ENCODE measurements around the gene TMEM114. TPM values are rescaled to one million over a fixed set of nuclear protein-coding genes. Genes with fewer than 3 reads are reported as not detected.
A peak's percentile ranks its signal among the peaks of the same experiment; 100 is the strongest.

The TMEM114 gene
- polyA plus RNA-seq, 1 donor (not counting 4 experiments of a cell fraction or from before 2014, with no cell fraction given) = not detected

- DNase-seq (ENCODE audit: low read depth, low spot score) (no peak), FAIRE-seq (no peak)
- Histone ChIP-seq H3K36me3 (ENCODE audit: control insufficient read depth in 2 of 2, extremely low read depth in 1 of 2, insufficient read depth in 2 of 2, low read length in 2 of 2) (no peaks in the 10 kb centered on the region), H4K20me1 (ENCODE audit: control insufficient read depth, extremely low read depth, insufficient read depth, low read length) (no peaks in the 10 kb centered on the region), H3K79me2 (ENCODE audit: control insufficient read depth, insufficient read depth, low read length) (no peaks in the 10 kb centered on the region), H2AFZ (ENCODE audit: control insufficient read depth, low read length) (no peak overlapping the region), H3K9ac (ENCODE audit: control insufficient read depth, extremely low read depth, insufficient read depth, low read length) (no peak overlapping the region), H3K4me3 (ENCODE audit: control insufficient read depth in 2 of 3, extremely low read depth in 1 of 3, insufficient read depth in 2 of 3, low read depth in 1 of 3, low read length in 3 of 3) (no peak overlapping the region), H3K9me3 (ENCODE audit: control insufficient read depth, low read depth, low read length) (peaks cover 3% of the 10 kb centered on the region), H3K4me2 (ENCODE audit: control insufficient read depth, extremely low read depth, insufficient read depth, low read depth, low read length) (no peak overlapping the region), H3K9me1 (ENCODE audit: control insufficient read depth, extremely low read depth, insufficient read depth, low read length) (no peaks in the 10 kb centered on the region), H3K4me1 (ENCODE audit: control insufficient read depth, extremely low read depth, insufficient read depth, low read length) (peaks cover 9% of the 10 kb centered on the region), H3K27me3 (ENCODE audit: control insufficient read depth, extremely low read depth, insufficient read depth, low read length) (peaks cover 3% of the 10 kb centered on the region), H3K27ac (ENCODE audit: control insufficient read depth, insufficient read depth, low read length) (no peak overlapping the region)
- TF ChIP-seq, protein P1, sequence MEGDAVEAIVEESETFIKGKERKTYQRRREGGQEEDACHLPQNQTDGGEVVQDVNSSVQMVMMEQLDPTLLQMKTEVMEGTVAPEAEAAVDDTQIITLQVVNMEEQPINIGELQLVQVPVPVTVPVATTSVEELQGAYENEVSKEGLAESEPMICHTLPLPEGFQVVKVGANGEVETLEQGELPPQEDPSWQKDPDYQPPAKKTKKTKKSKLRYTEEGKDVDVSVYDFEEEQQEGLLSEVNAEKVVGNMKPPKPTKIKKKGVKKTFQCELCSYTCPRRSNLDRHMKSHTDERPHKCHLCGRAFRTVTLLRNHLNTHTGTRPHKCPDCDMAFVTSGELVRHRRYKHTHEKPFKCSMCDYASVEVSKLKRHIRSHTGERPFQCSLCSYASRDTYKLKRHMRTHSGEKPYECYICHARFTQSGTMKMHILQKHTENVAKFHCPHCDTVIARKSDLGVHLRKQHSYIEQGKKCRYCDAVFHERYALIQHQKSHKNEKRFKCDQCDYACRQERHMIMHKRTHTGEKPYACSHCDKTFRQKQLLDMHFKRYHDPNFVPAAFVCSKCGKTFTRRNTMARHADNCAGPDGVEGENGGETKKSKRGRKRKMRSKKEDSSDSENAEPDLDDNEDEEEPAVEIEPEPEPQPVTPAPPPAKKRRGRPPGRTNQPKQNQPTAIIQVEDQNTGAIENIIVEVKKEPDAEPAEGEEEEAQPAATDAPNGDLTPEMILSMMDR (optimal IDR thresholded peaks at IDR 0.05 in 1 of 3, IDR thresholded peaks at IDR 0.05 in 1 of 3, conservative IDR thresholded peaks at IDR 0.05 in 1 of 3; ENCODE audit: extremely low read depth in 1 of 3, insufficient read depth in 2 of 3, low read length in 3 of 3) = no peak
- no peak for TF ChIP-seq EZH2 (IDR thresholded peaks at IDR 0.05; ENCODE audit: low read length)
- dilution Hi-C loops (cut with MboI; ENCODE audit: extremely low pct_ligation_motif_present, low sequenced_read_pairs) = no loop called here
These were observed 5.5 kb upstream of the TMEM114 start for GRCh38 chr16:8595783-8596182.

DNA sequence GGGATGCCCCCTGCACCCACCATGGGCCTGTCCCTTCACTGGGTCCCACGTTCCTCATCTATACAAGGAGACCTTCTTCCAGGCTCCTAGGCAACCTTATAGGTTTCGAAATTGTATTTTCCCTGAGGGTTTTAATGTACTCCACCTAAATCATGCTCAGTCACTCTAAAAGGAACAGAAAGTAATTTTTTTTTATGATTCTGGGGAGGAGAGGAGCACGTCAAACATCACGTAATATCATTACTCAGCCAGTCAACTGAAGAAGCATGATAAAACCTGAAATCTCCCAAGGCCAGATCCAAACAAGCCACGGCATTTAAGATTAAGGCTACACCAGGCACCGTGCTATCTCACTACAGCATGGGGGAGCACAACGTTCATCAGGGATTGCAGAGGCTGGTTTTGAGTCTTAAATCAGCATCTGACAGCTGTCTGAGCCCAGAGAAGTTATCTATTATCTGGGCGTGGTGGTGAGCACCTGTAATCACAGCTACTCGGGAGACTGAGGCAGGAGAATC lies 3.9 kb upstream of the TMEM114 start:
- no peaks in the 10 kb centered on the region for H3K36me3 ChIP-seq (ENCODE audit: control insufficient read depth in 2 of 2, extremely low read depth in 1 of 2, insufficient read depth in 2 of 2, low read length in 2 of 2)
- FAIRE-seq = no peak
- DNase-seq (ENCODE audit: low read depth, low spot score) = peak; percentile 35
- H4K20me1 ChIP-seq (ENCODE audit: control insufficient read depth, extremely low read depth, insufficient read depth, low read length) = no peaks in the 10 kb centered on the region
- dilution Hi-C loops (cut with MboI; ENCODE audit: extremely low pct_ligation_motif_present, low sequenced_read_pairs) = no loop called here
- no peak overlapping the region for H3K4me3 ChIP-seq (ENCODE audit: control insufficient read depth in 2 of 3, extremely low read depth in 1 of 3, insufficient read depth in 2 of 3, low read depth in 1 of 3, low read length in 3 of 3)
- H3K79me2 ChIP-seq (ENCODE audit: control insufficient read depth, insufficient read depth, low read length) = no peaks in the 10 kb centered on the region
- peak overlapping the region; percentile 39 for H3K27ac ChIP-seq (ENCODE audit: control insufficient read depth, insufficient read depth, low read length)
- TF ChIP-seq, protein P1 (optimal IDR thresholded peaks at IDR 0.05 in 1 of 3, IDR thresholded peaks at IDR 0.05 in 1 of 3, conservative IDR thresholded peaks at IDR 0.05 in 1 of 3; ENCODE audit: extremely low read depth in 1 of 3, insufficient read depth in 2 of 3, low read length in 3 of 3) = peak in 1 of 3 experiments; percentile 18
- TF ChIP-seq EZH2 (IDR thresholded peaks at IDR 0.05; ENCODE audit: low read length) = no peak
- no peaks in the 10 kb centered on the region for H3K9me1 ChIP-seq (ENCODE audit: control insufficient read depth, extremely low read depth, insufficient read depth, low read length)
- peaks cover 9% of the 10 kb centered on the region for H3K4me1 ChIP-seq (ENCODE audit: control insufficient read depth, extremely low read depth, insufficient read depth, low read length)
- peak overlapping the region; percentile 14 for H3K9ac ChIP-seq (ENCODE audit: control insufficient read depth, extremely low read depth, insufficient read depth, low read length)
- H3K4me2 ChIP-seq (ENCODE audit: control insufficient read depth, extremely low read depth, insufficient read depth, low read depth, low read length) = peak overlapping the region; percentile 62
- peaks cover 3% of the 10 kb centered on the region for H3K9me3 ChIP-seq (ENCODE audit: control insufficient read depth, low read depth, low read length)
- peaks cover 19% of the 10 kb centered on the region for H3K27me3 ChIP-seq (ENCODE audit: control insufficient read depth, extremely low read depth, insufficient read depth, low read length)
- peak overlapping the region; percentile 22 for H2AFZ ChIP-seq (ENCODE audit: control insufficient read depth, low read length)

All from keratinocyte (primary cell).